Measurements from ENCODE around the gene CMTM6. TPM values are rescaled to one million over a fixed set of nuclear protein-coding genes. Genes with fewer than 3 reads are reported as not detected.
"Not testable (repeated sequence)": the region's sequence is repeated elsewhere in the genome, so short reads cannot be mapped to it uniquely, and the experiment has no call there.

The CMTM6 gene
- polyA plus RNA-seq, 1 donor: 77.0 TPM

DNA sequence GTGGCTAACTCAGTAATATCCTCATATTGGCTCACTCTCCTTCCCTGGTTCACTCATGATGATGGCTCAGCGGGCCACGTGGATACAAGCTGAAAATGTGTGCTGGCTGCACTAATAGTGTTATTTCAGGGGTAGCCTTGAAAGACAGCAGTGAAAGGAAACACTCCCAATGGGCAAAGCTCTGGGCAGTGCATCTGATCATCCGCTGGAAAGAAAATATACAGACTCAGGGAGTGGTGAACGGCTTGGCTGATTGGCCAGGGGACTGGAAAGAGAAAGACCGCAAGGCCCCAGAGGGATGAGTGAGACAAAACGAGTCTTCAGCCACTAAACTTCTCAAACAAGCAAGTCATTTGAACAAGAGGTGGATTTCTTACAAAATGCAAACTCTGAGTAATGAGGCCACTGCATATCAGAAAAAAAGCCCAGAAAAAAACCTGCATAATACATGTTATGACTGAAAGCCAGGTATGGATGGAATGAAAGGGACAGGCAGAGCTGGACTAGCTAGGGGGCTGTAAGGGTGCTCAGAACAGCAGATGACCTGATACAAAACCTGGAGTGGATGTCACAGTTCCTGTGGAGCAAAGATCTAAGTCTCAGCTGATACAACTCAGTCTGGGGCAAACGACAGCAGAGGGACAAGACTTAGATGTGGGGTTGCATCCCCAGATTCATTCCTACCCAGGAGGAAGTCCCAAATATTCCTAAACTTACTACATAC lies 33.3 kb downstream of the CMTM6 start:
- DNase-seq: no peak

DNA sequence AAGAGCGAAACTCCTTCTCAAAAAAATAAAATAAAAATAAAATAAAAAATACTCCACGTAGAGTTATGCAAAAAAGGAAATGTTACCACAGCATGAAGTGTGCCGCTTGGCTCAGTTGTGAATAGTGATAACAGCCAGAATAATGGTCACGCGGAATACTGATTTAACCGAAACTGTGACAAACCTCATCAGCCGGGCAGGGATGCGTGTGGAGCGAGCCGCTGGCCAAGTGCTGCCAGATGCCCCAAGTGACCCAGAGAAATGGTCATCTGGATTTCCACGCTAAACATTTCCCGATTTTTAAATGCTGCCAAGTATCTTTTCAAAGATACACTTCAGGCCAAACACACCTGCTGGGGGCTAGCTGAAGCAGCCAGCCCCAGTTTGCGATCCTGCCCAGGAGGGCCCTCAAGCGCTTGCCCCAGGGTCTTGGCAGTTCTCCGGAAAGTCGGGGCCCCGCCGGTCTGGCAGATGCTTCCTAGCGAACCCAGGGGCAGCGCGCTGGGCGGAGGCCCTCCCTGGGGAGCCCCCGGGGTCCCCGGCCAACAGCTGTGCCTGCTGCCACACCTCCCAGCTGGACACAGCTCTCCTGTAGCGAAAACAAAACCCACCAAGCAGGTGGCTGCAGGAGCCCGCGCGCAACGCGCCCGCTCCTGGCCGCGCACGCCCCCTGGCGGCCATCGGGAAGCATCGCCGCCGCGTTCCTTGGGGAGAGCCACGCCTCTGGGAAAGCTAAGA lies 35.1 kb downstream of the CMTM6 start:
- peak; percentile 76 for DNase-seq

DNA sequence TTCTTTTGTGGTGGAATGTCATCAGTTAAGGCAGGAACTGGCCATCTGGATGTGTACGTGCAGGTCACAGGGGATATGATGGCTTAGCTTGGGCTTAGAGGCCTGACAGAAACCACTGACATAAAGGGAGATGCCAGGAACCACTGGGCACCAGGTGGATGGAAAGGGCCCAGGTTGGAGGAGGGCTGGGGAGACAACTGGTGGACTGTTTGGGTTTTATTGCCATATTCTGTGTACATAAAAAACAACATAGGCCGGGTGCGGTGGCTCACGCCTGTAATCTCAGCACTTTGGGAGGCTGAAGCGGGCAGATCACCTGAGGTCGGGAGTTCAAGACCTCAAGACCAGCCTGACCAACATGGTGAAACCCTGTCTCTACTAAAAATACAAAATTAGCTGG lies 35.8 kb downstream of the CMTM6 start:
- not testable (repeated sequence) for DNase-seq

DNA sequence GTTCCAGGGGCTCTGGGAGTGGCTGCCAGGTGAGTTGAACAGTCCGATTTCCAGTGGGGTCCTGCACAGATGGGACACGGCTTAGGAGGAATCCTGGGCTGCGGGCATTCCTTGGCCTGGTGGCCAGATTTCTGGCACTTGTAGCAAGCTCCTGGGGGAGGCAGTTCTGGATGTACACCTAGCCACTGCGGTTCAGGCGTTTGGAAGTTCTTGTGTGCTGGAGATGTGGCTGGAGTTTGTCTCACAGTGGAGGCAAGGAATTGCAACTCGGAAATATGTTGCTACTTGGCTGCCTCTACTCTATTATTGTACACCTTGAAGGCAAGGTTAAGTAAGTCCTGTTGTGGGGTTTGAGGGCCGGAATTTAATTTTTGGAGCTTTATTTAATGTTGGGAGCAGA lies 37.9 kb downstream of the CMTM6 start:
- DNase-seq: not testable (repeated sequence)

DNA sequence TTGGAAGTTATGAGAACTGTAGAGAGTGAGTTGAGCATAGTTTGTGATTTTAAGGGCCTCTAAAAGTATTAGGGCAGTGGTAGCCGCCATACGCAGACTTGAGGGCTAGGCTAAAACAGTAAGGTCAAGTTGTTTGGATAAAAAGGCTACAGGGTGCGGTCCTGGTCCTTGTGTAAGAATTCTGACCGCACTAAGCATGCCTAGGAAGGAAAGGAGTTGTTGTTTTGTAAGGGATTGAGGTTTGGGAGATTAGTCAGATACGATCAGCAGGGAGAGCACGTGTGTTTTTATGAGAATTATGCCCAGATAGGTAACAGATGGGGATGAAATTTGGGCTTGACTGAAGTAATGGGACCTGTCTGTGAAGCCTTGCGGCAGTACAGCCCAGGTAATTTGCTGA lies 39.2 kb downstream of the CMTM6 start:
- not testable (repeated sequence) for DNase-seq

DNA sequence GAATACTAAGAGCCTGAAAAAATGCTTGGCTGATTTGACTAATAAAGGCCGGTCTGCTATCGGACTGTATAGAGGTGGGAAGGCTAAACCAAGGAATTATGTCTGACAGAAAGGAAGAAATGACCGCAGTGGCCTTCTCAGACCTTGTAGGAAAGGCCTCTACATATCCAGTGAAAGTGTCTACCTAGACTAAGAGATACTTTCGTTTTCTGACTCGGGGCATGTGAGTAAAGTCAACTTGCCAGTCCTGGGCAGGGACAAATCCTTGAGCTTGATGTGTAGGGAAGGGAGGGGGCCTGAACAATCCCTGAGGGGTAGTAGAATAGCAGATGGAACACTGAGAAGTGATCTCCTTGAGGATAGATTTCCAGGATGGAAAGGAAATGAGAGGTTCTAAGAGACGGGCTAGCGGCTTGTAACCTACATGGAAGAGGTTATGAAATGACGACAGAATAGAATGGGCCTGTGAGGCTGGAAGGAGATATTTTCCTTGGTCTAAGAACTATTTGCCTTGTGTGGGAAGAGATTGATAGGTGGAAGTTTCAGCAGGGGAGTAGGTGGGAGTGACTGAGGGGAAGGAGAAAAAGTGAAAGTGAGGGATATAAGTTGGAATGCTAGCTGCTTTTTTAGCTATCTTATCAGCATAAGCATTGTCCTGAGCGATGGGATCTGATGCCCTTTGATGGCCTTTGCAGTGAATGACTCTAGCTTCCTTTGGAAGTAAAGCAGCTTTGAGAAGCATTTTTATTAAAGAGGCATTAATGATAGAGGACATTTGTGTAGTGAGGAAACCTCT lies 40.3 kb downstream of the CMTM6 start:
- DNase-seq: not testable (repeated sequence)

DNA sequence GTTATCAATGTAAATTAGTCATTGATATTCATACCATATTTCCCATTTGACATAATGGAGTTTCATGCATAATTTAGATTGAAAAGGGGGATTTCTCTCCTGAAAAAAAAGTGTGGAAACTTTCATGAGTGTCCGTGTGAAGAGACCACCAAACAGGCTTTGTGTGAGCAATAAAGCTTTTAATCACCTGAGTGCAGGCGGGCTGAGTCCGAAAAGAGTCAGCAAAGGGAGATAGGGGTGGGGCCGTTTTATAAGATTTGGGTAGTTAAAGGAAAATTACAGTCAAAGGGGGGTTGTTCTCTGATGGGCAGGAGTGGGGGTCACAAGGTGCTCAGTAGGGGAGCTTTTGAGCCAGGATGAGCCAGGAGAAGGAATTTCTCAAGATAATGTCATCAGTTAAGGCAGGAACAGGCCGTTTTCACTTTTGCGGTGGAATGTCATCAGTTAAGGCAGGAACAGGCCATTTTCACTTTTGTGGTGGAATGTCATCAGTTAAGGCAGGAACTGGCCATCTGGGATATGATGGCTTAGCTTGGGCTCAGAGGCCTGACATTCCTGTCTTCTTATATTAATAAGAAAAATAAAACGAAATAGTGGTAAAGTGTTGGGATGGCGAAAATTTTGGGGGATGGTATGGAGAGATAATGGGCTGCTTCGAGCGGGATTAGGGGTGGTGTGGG lies 41.7 kb downstream of the CMTM6 start:
- not testable (repeated sequence) for DNase-seq

DNA sequence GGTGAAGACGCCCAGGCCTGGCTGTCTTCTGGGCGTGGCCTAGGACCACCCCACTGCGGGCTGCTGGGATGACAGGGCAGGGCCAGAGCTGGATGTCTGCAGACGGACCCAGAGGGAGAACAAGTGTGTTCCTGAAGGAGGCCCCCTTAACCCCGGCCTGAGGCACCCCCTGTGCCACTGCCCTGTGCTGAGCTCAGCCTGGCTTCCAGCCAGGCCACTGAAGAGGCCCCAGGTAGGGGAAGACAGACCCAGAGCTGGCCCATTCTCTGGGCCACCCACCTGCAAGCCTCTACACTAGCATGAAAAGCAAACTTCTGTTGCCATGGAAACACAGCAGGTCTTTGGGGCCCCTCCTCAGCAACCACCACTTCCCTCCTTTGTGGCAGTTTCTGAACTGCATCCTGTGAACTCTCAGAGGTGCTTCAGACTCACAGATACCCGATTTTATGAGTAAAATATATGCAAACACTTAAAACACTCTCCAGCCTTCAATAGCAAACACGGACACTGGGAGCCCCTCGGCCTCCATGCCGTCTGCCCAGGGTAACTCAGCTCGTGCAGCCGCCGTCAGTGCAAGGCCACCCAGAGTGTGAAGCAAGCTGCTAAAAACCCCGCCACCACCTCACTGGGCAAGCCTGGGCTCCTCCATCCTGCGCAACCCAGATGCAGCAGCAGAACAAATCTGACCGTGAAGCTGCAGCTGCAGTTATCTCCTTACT lies 42.5 kb downstream of the CMTM6 start:
- DNase-seq: no peak

DNA sequence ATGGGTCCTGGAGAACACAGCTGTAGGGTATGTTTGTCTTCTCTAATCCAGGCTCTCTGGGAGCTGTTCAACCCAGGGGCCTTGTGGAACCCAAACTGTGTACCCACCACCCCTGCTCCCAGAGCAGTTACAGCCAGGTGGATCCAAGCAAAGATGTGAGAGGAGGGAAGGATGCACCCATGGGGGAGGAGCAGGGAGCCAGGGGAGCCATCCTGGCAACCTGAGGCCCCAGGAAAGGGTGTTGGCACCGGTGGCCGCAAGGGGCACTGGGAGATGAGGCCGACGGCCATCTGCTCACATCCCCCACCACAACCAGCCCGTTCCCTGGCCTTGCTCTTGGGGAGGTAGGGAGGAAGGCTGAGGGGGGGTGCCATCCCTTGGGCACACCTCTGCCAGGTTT lies 43.2 kb downstream of the CMTM6 start:
- no peak for DNase-seq

DNA sequence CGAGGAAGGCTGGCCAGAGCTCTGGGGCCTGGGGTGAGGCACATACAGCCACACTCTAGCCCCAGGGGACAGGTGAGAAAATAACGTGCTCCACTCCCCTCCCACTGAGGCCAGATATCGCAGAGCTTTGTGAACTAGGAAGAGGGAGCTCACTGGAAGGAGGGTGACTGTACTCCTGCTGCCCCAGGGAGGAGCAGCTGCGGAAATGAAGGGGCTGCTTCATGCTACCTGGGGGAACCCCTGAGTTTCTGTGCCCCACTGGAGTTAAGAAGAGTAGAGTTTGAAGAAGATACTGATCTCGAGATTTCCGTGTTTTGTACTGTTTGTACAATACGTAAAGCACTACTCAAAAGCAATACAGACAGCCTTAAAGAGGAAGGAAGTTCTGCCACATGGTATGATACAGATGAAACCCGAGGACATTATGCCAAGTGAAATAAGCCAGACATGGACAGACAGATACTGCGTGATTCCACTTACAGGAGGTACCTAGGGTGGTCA lies 44.6 kb downstream of the CMTM6 start:
- DNase-seq: no peak

DNA sequence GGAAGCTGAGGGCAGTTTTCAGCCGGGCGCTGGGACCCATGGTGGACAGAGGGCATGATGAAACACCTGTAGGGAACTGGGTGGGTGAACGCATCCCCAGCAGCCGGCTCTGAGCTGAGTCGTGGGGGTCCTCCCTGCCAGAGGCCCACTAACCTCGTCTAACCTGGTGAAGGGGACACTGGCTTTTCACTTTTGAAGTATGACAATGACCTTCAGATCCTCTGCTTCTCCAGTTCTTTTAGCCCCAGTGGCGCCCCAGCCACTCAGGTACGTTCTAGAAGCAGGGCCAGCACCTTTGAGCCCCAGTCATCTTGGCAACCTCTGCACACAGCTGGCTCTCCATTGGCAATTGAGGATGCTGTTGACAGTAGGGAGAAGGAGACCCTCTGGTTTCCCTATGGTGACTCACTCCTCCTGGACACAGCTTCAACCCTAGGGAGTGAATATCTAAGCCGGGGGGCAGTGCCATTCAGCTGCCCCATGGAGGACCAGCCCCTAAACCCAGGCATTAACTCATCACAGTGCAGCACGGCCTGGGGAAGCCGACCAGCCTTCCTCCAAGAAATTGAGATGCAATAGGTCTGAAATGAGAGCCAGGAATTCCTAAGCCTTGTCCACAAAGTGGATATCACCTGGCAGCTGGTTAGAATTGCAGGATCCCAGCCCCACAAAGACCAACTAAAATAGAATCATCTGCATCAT lies 46.1 kb downstream of the CMTM6 start:
- DNase-seq: no peak

DNA sequence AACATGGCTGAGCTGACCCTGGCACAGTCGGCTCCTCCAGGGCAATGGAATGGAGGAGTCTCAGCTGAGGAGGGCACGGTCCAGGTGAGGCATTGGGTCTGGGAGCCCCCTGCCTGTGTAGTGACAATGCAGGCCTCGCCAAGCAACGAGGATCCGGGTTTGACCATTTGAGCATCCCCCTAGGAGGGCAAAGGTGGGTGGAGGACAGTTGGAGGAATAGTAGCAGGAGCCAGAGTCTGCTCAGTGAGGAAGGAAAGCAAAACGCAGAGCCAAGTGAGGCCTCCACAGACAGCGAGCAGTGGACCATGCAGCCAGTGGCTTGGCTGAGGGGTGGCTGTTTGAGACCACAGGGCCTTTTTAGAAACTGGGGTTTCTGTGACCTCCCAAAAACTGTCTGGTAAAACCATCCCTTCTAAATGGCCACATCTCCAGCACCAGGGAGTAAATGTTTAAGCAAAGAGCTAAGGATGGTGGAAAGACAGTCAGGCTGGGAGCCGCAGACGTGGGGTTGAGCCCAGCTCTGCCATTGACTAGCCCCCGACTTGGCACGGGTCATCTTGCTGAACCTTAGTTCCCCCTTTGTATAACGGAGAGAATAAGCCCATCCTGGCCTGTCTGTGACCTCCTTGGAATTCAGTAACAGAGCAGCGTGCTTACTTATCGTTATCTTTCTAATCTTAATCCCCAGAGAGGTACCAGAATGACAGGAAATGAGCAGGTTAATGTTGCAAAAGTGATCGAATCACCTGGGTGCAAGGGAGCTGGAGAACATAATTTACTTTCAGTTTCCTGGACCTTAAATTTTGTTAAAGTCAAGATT lies 46.8 kb downstream of the CMTM6 start:
- DNase-seq: no peak

DNA sequence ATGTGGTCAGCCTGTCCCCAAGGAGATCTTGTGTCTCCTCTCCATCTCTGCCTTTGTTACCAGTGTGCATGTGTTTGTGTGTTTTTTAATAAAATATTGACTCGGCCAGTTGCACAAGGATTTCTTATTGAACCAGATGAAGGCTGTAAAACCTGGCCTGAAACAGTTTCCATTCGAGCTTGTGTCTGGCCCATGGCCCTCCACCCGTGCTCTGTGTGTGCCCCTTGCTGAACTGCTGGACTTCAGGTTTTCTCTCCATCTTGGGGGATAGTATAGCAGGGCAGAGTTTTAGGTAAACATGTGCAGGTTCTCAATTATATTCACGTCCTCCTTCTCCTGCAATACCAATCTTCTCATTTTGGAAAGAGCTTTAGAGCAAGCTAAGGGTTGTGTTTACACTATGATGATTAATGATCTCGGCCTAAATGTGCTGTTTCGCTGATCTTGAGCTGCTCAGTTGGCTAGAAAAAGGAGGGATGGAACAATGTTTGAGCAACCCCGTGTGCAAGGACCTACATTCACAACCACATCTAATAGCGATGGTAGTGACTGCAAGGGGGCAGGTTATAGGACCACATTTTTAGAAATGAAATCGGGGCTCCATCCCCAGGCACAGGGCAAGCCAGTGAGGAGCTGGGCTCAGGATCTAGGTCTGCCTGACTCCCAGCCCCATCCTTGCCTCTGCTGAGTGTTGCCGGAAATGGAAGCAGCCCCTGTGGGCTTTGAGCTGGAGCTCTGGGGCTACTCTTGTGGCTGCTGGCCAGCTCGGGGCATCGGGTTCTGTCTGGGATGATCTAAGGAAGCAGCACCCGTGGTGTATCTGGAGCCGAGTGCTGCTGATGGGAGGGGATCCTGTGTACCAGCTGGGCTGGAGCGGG lies 47.7 kb downstream of the CMTM6 start:
- no peak for DNase-seq

DNA sequence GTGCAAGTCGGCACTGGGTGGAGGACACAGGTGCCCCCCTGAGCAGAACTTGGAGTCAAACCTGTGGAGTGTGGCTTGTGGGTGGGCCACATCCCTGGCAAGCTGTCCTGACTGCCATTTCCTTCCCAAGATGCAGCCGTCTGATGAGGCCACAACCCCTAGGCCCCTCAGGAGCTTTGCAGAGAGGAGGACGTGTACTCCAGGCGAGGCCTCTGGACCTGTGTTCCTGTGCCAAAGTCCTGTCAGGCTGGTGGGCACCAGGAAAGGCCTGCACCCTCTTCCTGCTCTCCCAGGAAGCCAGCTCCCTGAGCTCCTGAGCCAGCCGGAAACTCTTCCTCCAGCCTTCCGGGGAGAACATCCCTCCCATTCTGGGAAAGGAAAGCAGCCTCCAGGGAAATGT lies 48.5 kb downstream of the CMTM6 start:
- no peak for DNase-seq

DNA sequence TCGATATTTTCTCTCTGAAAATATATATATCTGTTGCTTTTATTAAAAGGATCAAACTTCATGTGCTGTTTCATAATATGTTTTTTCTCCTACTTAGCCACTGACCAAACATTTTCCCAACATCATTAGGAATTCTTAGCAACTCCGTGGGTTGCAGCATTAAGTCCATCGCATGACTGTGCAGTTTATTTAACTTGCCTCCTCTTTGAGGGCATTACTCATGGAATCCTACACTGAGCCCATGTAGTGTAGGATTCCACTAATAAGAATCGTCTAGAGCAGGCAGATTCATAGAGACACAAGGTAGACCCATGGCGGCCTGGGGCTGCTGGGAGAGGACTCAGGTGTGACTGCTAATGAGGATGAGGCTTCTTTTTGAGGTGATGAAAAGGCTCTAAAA lies 49.3 kb downstream of the CMTM6 start:
- no peak for DNase-seq

DNA sequence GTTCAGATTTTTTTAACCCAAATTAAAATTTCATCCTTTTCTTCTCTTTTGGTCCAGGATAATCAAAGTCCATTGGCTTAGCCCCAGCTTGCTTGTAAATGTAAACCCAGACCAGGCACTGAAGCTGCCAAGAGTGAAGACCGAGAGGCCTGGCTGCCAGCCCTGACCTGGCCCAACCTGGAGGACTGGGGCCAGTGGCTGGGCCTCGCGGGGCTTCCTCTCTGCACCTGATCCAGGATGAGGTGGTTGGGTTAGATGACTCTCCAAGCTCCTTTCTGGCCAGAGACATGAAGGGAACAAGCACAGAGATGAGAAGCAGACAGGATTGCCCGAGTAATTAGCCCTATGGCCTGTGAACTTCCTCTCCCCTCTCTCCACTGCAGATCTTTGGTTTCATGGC lies 50.6 kb downstream of the CMTM6 start:
- no peak for DNase-seq

DNA sequence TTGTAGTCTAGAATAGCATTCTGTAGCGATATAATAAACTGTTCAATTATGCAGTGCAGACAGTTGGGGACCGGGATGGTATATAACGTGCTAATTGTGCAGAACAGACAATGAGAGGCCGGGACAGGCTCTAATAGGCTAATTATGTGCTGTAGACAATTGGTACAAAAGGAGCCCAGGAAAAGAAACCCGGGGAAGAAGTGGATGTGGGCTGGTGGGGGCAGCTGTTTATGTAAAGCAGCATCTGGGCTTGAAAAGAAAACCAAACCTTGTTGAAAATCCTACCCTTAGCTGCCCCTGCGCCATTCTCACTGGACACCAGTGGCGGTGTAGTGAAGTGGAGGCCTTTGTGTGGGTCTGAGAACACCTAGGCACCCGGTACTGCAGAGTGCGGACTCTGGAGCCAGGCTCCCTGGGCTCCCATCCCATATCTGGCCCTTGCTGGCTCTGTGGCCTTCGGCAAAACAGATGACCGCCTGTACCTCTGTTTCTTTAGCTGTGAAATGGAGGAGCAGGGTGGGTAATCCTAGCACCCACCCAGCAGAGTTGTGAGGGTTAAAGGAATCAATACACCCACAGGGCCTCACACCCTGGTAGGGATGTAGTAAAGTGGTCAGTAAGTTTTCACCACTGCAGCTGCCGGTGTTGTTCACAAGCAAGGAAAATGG lies 51.5 kb downstream of the CMTM6 start:
- no peak for DNase-seq

DNA sequence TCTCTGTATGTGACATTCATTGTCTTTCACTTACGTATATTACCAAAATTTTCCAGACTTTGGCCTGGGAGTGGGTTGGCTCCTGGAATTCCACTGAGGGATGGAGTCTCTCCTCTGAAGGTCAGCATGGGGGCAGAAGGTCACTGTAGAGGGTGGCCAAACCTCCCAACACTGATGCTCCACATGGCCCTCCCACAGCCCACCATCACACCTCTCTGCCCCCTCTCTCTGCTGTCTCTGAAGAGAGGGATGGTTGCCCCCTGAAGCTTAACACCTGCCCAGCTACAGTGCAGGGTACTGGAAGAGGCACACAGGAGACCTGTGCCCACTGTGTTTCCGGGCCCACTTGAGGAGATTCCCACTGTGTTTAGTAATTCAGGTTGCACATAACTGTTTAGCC lies 52.2 kb downstream of the CMTM6 start:
- DNase-seq: no peak
